Measurements from ENCODE around the gene MB.

MB gene

GRCh38 chr22:35576671-35577070 is 40.5 kb downstream of the MB start:
- no peak for TF ChIP-seq CTCF (IDR thresholded peaks at IDR 0.05)
- peaks cover 8% of the 10 kb centered on the region for H3K27me3 ChIP-seq

GRCh38 chr22:35575116-35575748 is 41.9 kb downstream of the MB start:
- Histone ChIP-seq H3K4me3 (ENCODE audit: low read depth in 1 of 2, low read length in 1 of 2) (no peak overlapping the region), H3K27ac (no peak overlapping the region), H3K9me3 (no peaks in the 10 kb centered on the region), H3K36me3 (no peaks in the 10 kb centered on the region), H3K4me1 (ENCODE audit: control insufficient read depth in 1 of 2, insufficient read depth in 1 of 2, low read depth in 1 of 2, low read length in 1 of 2) (peaks cover 7 to 8% of the 10 kb centered on the region in 2 experiments), H3K27me3 (peaks cover 8% of the 10 kb centered on the region)
- no peak for TF ChIP-seq CTCF (IDR thresholded peaks at IDR 0.05)

More at GRCh38 chr22:35576671-35577070, 40.5 kb downstream of the MB start:
- peaks cover 7 to 8% of the 10 kb centered on the region in 2 experiments for H3K4me1 ChIP-seq (ENCODE audit: control insufficient read depth in 1 of 2, insufficient read depth in 1 of 2, low read depth in 1 of 2, low read length in 1 of 2)
- no peak overlapping the region for H3K27ac ChIP-seq
- H3K9me3 ChIP-seq: no peaks in the 10 kb centered on the region
- H3K4me3 ChIP-seq (ENCODE audit: low read depth in 1 of 2, low read length in 1 of 2): no peak overlapping the region
- H3K36me3 ChIP-seq: no peaks in the 10 kb centered on the region

GRCh38 chr22:35572556-35572955 is 44.6 kb downstream of the MB start:
- no peak for TF ChIP-seq CTCF (IDR thresholded peaks at IDR 0.05)
- H3K36me3 ChIP-seq: no peaks in the 10 kb centered on the region
- H3K9me3 ChIP-seq: no peaks in the 10 kb centered on the region
- no peaks in the 10 kb centered on the region for H3K4me1 ChIP-seq (ENCODE audit: control insufficient read depth in 1 of 2, insufficient read depth in 1 of 2, low read depth in 1 of 2, low read length in 1 of 2)
- peaks cover 8% of the 10 kb centered on the region for H3K27me3 ChIP-seq
- H3K4me3 ChIP-seq (ENCODE audit: low read depth in 1 of 2, low read length in 1 of 2): no peak overlapping the region
- no peak overlapping the region for H3K27ac ChIP-seq

GRCh38 chr22:35570686-35571194 is 46.4 kb downstream of the MB start:
- Histone ChIP-seq H3K4me3 (ENCODE audit: low read depth in 1 of 2, low read length in 1 of 2) (no peak overlapping the region), H3K36me3 (no peaks in the 10 kb centered on the region), H3K4me1 (ENCODE audit: control insufficient read depth in 1 of 2, insufficient read depth in 1 of 2, low read depth in 1 of 2, low read length in 1 of 2) (no peaks in the 10 kb centered on the region), H3K9me3 (no peaks in the 10 kb centered on the region), H3K27ac (no peak overlapping the region), H3K27me3 (peaks cover 8% of the 10 kb centered on the region)
- no peak for TF ChIP-seq CTCF (IDR thresholded peaks at IDR 0.05)

GRCh38 chr22:35569916-35570315 is 47.2 kb downstream of the MB start:
- Histone ChIP-seq H3K4me3 (ENCODE audit: low read depth in 1 of 2, low read length in 1 of 2) (no peak overlapping the region), H3K36me3 (no peaks in the 10 kb centered on the region), H3K27ac (no peak overlapping the region), H3K9me3 (no peaks in the 10 kb centered on the region), H3K27me3 (peaks cover under 1% of the 10 kb centered on the region), H3K4me1 (ENCODE audit: control insufficient read depth in 1 of 2, insufficient read depth in 1 of 2, low read depth in 1 of 2, low read length in 1 of 2) (no peaks in the 10 kb centered on the region)
- no peak for TF ChIP-seq CTCF (IDR thresholded peaks at IDR 0.05)

All from neutrophil (primary cell).